ENCODE data around the gene KLHL18. TPM values are rescaled to one million over a fixed set of nuclear protein-coding genes. Genes with fewer than 3 reads are reported as not detected.
"Not testable (repeated sequence)": the region's sequence is repeated elsewhere in the genome, so short reads cannot be mapped to it uniquely, and the experiment has no call there.

KLHL18 gene
- total RNA-seq, 4 donors from 2014 or later, result 20.8 to 50.7 (median 38.8) TPM

- 89% methylated on average over 2 of the region's 2 CpGs for WGBS
- no peak for DNase-seq (ENCODE audit: low spot score in 2 of 2)
- TF ChIP-seq CTCF (IDR thresholded peaks at IDR 0.05) (no peak), POLR2A (IDR thresholded peaks at IDR 0.05) (no peak), EP300 (IDR thresholded peaks at IDR 0.05) (no peak), POLR2AphosphoS5 (IDR thresholded peaks at IDR 0.05) (no peak)
- H3K9me3 ChIP-seq, result no peaks in the 10 kb centered on the region
- peaks cover 2% of the 10 kb centered on the region for H3K36me3 ChIP-seq
- H3K4me3 ChIP-seq, result no peak overlapping the region
- no peaks in the 10 kb centered on the region for H3K27me3 ChIP-seq
- no peaks in the 10 kb centered on the region for H3K4me1 ChIP-seq
- no peak overlapping the region for H3K27ac ChIP-seq
Observed at GRCh38 chr3:47245271-47245670, 37.5 kb upstream of the KLHL18 start.

DNA sequence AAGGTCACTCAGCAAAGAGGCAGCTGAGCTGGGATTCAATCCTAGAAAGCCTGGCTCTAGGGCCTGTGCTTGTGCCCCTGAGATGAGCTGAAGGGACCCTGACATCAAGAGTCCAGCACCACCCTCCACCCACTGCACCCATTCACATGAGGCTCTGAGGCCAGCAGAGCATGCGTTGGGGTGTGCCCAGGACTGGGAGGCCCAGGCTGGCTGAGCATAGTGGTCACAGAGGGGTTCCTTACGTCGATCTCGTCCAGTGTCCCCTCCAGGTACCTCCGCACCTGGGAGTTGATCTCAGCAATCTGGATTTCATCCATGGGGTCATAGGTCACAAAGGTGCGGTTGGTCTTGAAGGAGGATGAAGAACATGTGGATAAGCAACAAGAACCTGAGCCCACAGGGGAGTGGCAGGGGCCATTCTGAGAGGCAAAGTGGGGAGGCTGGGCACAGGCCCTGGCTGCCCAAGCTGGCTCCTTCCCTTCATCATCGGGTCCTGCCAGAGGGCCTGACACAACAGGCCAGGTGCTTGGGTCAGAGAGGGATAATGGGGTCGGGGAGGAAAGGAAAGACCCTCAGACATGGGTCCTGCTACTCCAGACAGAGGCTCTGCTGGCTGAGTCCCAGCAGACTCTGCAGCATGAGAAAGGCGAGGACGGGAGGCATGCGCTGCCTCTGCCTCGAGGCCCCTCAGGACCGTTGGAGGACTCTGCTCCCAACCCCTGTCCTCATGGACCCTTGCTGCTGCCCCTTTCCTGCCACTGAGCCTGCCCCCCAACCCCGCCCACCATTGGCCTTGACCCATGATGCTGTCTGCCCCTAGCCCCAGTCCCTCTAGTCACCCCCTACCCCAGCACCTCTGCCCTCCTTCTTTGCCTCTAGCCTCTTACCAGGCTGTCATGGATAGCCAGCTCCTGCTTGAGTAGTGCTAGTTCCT lies 35.3 kb upstream of the KLHL18 start:
- WGBS, result 94% methylated on average over 14 of the region's 14 CpGs
- Histone ChIP-seq H3K4me1 (no peaks in the 10 kb centered on the region), H3K36me3 (peaks cover 2% of the 10 kb centered on the region), H3K9me3 (no peaks in the 10 kb centered on the region), H3K4me3 (no peak overlapping the region), H3K27me3 (no peaks in the 10 kb centered on the region), H3K27ac (no peak overlapping the region)
- TF ChIP-seq POLR2A (IDR thresholded peaks at IDR 0.05), result no peak
- no peak for TF ChIP-seq EP300 (IDR thresholded peaks at IDR 0.05)
- TF ChIP-seq CTCF (IDR thresholded peaks at IDR 0.05), result no peak
- no peak for TF ChIP-seq POLR2AphosphoS5 (IDR thresholded peaks at IDR 0.05)
- no peak for DNase-seq (ENCODE audit: low spot score in 2 of 2)

DNA sequence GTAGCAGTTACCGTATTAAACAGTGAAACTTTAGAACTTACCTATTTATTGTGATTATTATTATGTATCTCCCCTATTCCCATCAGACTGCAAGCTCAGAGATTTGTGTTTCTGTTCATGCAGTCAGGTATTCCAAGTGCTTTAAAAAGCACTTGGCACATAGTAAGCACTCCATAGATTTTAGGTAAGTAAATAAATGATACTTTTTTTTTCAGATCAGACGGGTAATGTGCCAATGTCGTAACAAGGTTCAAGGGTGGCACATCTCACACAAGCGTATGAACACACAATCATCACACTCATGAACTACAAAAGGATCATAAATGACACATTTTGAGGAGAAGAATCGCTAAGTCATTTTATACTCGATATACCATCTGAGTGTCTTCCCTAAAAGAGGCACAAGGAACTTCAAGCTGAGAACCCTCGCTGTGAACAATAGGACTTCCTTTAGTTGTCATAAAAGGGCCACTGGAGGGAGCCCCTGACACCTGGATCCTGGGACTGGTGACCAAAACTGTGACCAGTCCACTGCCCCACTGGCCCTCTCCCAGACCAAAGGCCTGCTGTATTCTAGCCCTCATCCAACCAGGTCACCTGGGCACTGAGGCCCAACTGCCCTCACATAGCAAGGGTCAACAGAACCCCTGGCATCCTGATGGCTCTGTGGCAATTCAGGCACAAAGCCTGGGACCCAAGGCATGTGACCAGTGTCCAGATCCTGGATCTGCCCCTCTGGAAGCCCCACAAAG lies 32.3 kb upstream of the KLHL18 start:
- Histone ChIP-seq H3K27ac (no peak overlapping the region), H3K9me3 (no peaks in the 10 kb centered on the region), H3K4me3 (no peak overlapping the region), H3K4me1 (no peaks in the 10 kb centered on the region), H3K36me3 (no peaks in the 10 kb centered on the region), H3K27me3 (no peaks in the 10 kb centered on the region)
- WGBS, result 85% methylated on average over 7 of the region's 7 CpGs
- TF ChIP-seq CTCF (IDR thresholded peaks at IDR 0.05) (no peak), EP300 (IDR thresholded peaks at IDR 0.05) (no peak), POLR2A (IDR thresholded peaks at IDR 0.05) (no peak), POLR2AphosphoS5 (IDR thresholded peaks at IDR 0.05) (no peak)
- DNase-seq (ENCODE audit: low spot score in 2 of 2), result no peak

- H3K27ac ChIP-seq; DNase-seq (ENCODE audit: low spot score in 2 of 2); H3K9me3 ChIP-seq; H3K36me3 ChIP-seq; H3K27me3 ChIP-seq; H3K4me1 ChIP-seq; H3K4me3 ChIP-seq: not testable (repeated sequence)
- 53% methylated on average over 2 of the region's 3 CpGs for WGBS
Observed at GRCh38 chr3:47251085-47251484, 31.7 kb upstream of the KLHL18 start.

DNA sequence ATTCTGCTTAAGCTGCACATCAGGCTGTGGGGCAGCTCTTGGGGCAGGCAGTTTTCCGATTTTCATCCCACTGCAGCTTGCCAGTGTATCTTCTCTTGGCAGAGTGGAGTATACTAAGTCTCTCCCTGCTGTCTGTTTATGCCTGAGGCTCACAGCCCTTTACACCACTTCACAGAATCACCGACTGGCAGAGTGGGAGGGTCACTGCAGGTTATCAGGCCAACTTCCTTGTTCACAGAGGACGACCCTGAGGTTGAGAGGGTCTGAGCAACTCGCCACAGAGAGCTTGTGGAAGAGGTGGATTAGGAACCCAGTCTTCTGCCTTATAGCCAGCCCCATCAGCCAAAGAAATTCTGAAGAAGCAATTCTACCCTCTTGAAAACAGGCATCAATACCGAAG lies 31.1 kb upstream of the KLHL18 start:
- Histone ChIP-seq H3K27ac (no peak overlapping the region), H3K4me1 (no peaks in the 10 kb centered on the region), H3K4me3 (no peak overlapping the region), H3K36me3 (no peaks in the 10 kb centered on the region), H3K27me3 (no peaks in the 10 kb centered on the region), H3K9me3 (no peaks in the 10 kb centered on the region)
- WGBS, result 64% methylated on average over 5 of the region's 5 CpGs
- TF ChIP-seq CTCF (IDR thresholded peaks at IDR 0.05), result no peak
- no peak for TF ChIP-seq EP300 (IDR thresholded peaks at IDR 0.05)
- TF ChIP-seq POLR2A (IDR thresholded peaks at IDR 0.05), result no peak
- no peak for TF ChIP-seq POLR2AphosphoS5 (IDR thresholded peaks at IDR 0.05)
- no peak for DNase-seq (ENCODE audit: low spot score in 2 of 2)

DNA sequence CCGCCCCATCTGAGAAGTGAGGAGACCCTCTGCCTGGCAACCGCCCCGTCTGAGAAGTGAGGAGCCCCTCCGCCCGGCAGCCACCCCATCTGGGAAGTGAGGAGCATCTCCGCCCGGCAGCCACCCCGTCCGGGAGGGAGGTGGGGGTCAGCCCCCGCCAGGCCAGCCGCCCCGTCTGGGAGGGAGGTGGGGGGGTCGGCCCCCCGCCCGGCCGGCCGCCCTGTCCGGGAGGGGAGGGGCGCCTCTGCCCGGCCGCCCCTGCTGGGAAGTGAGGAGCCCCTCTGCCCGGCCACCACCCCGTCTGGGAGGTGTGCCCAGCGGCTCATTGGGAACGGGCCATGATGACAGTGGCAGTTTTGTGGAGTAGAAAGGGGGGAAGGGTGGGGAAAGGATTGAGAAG lies 26.4 kb upstream of the KLHL18 start:
- H3K27me3 ChIP-seq; H3K4me3 ChIP-seq; H3K36me3 ChIP-seq; H3K4me1 ChIP-seq; DNase-seq (ENCODE audit: low spot score in 2 of 2); H3K27ac ChIP-seq; H3K9me3 ChIP-seq: not testable (repeated sequence)
- WGBS, result 78% methylated on average over 3 of the region's 25 CpGs

Measured in suprapubic skin (tissue), 4 donors.